Uterus (tissue), 4 donors: ENCODE measurements around the gene UNCX. TPM values are rescaled to one million over a fixed set of nuclear protein-coding genes. Genes with fewer than 3 reads are reported as not detected.

ENCODE experiments used
- DNase-seq, 2 donors: peaks; one replicate each; pipeline ENCODE4 v3.0.0-alpha.2; 2019 to 2020
- H3K27ac ChIP-seq, 2 donors: fragments of 200-600 bp; sonication (generic); 1 replicate in 1 of 2; 2 replicates in 1 of 2; pipeline ENCODE4 v1.5.1; 2016 to 2018
- H3K27me3 ChIP-seq, 2 donors: fragments of 200-600 bp; sonication (generic); one replicate each; pipeline ENCODE4 v1.5.1; 2018 to 2019; ENCODE audit warnings: control low read depth in 1 of 2
- H3K36me3 ChIP-seq, 2 donors: fragments of 200-600 bp; sonication (generic); one replicate each; pipeline ENCODE4 v1.5.1; 2019; ENCODE audit warnings: control low read depth in 1 of 2
- H3K4me1 ChIP-seq, 2 donors: fragments of 200-600 bp; sonication (generic); one replicate each; pipeline ENCODE4 v1.5.1; 2018 to 2019; ENCODE audit warnings: control low read depth in 1 of 2
- H3K4me3 ChIP-seq, 2 donors: fragments of 200-600 bp; sonication (generic); 1 replicate in 1 of 2; 2 replicates in 1 of 2; pipeline ENCODE4 v1.5.1; 2018 to 2019; ENCODE audit warnings: mild to moderate bottlenecking in 1 of 2
- H3K9me3 ChIP-seq, 2 donors: fragments of 200-600 bp; sonication (generic); one replicate each; pipeline ENCODE4 v1.5.1; 2019; ENCODE audit warnings: control low read depth in 1 of 2
- POLR2A ChIP-seq, 2 donors: fragments of 450-650 bp; IDR thresholded peaks; one replicate each; pipeline ENCODE4 v1.6.1; 2016; ENCODE audit warnings: antibody characterized with exemption in 2 of 2, mild to moderate bottlenecking in 1 of 2, moderate library complexity in 1 of 2
- intact Hi-C: fragments of 100-400 bp; cut with DNase I; formaldehyde crosslinking; loops from one replicate; pipeline ENCODE4 v1.15.1; 2023; ENCODE audit warnings: low total_unique reads
- total RNA-seq, 4 donors: library from RNA; depleted of rRNA in 3 of 4; stranded (reverse); fragments of >200 nt in 3 of 4; gene quantifications; one replicate each; pipeline versions ENCODE4 v1.1.0 to v1.2.4, GENCODE V29; 2014 to 2023
- TF ChIP-seq, protein P1 (sequence below), 4 experiments: fragments of 200-600 bp in 2 of 4; fragments of 450-650 bp in 2 of 4; sonication (generic) in 2 of 4; IDR thresholded peaks; one replicate each; pipeline ENCODE4 v1.5.1; 2016 to 2019; ENCODE audit warnings: antibody characterized with exemption in 4 of 4, mild to moderate bottlenecking in 2 of 4, moderate library complexity in 1 of 4
- donor health status: DM: yes; HTN: yes; CAD: no.

UNCX gene
- total RNA-seq, 4 donors from 2014 or later, result not detected

DNA sequence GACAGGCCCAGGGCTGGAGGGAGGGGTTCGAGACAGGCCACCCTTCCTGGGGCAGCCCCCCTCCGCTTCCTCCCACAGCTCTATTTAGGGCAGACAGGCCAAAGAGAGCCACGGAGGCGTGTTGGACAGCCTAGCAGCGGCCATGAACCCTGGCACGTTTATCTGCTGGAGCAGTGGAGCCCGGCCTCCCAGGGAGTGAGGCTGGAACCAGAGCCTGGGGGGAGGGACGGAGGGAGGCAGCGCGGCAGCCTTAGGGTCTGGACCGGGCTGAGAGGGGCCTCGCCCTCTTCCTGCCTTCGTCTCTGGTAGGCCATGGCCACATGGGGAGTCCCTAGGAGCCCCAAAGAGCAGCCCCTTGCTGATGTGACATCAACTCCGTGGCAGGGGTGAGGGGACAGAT is 17.1 kb downstream of the UNCX start:
- TF ChIP-seq, protein P1, sequence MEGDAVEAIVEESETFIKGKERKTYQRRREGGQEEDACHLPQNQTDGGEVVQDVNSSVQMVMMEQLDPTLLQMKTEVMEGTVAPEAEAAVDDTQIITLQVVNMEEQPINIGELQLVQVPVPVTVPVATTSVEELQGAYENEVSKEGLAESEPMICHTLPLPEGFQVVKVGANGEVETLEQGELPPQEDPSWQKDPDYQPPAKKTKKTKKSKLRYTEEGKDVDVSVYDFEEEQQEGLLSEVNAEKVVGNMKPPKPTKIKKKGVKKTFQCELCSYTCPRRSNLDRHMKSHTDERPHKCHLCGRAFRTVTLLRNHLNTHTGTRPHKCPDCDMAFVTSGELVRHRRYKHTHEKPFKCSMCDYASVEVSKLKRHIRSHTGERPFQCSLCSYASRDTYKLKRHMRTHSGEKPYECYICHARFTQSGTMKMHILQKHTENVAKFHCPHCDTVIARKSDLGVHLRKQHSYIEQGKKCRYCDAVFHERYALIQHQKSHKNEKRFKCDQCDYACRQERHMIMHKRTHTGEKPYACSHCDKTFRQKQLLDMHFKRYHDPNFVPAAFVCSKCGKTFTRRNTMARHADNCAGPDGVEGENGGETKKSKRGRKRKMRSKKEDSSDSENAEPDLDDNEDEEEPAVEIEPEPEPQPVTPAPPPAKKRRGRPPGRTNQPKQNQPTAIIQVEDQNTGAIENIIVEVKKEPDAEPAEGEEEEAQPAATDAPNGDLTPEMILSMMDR (IDR thresholded peaks at IDR 0.05), result no peak
- TF ChIP-seq POLR2A (IDR thresholded peaks at IDR 0.05), result no peak

DNA sequence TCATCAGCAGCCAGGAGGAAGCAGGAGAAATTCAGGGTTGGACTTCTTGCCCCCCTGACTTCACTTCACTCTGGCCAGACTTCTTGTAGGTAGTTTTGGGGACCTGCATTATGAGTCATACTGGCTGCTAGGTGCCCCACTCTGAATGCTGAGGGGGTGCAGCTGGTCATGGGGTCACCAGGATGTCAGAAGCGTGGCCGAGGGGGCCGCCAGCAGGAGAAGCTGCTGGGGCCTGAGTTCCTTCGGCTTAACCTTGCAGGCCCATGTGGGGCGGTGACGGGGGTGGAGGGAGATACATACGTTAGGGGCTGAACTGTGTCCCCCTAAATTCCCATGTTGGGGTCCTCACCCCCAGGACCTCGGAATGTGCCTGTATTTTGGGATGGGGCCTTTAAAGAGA is 18.2 kb downstream of the UNCX start:
- no peak for DNase-seq
- Histone ChIP-seq H3K9me3 (no peaks in the 10 kb centered on the region), H3K4me1 (peaks cover 0 to 11% of the 10 kb centered on the region in 2 donors), H3K27me3 (peaks cover 14 to 56% of the 10 kb centered on the region in 2 donors), H3K36me3 (no peaks in the 10 kb centered on the region), H3K27ac (no peak overlapping the region), H3K4me3 (no peak overlapping the region)
- intact Hi-C loops, result no loop called here
- TF ChIP-seq, protein P1 (IDR thresholded peaks at IDR 0.05), result no peak
- TF ChIP-seq POLR2A (IDR thresholded peaks at IDR 0.05), result no peak

More for the DNA sequence above, 17.1 kb downstream of the UNCX start:
- no peak overlapping the region for H3K4me3 ChIP-seq
- no peak for DNase-seq
- H3K27me3 ChIP-seq, result peaks cover 14 to 66% of the 10 kb centered on the region in 2 donors
- H3K9me3 ChIP-seq, result no peaks in the 10 kb centered on the region
- intact Hi-C loops, result no loop called here
- H3K4me1 ChIP-seq, result peaks cover 0 to 11% of the 10 kb centered on the region in 2 donors
- no peaks in the 10 kb centered on the region for H3K36me3 ChIP-seq
- H3K27ac ChIP-seq, result no peak overlapping the region

DNA sequence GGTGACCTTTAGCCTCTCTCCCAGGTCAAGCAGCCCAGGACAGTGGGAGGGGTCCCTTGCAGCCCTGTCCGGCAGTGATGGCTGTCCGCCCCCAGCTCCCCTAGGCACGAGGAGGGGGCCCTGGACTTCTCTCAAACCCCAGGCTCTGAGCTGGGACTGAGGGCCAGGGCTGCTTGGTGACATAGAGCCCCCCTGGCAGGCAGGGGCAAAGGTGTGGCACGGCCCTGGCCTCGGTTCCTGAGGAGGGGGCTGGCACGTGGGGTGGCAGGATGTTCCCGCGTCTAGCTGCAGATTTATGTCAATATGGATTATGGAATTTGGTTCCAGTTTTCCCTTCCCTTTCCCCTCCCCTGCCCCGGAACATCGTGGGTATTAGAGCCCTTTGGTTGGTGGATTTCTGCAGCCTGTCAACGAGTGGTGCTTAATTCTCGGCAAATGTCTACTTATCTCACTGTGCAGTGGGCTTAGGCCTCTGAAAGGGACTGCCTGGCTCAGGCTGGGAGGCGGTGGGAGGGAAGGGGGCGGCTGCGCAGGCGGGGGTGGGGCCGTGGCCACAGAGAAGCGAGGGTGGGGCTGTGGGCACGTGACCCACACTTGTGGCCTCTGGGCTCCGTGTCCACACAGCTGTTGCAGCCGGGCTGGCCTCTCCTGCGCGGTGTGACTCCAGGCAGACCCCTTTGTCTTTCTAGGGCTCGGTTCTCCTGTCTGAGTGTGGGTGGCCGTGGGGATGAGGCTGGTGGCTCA is 19.3 kb downstream of the UNCX start:
- TF ChIP-seq, protein P1 (IDR thresholded peaks at IDR 0.05), result no peak
- TF ChIP-seq POLR2A (IDR thresholded peaks at IDR 0.05), result no peak
- no peak for DNase-seq
- Histone ChIP-seq H3K27ac (no peak overlapping the region), H3K4me1 (peaks cover 0 to 3% of the 10 kb centered on the region in 2 donors), H3K9me3 (no peaks in the 10 kb centered on the region), H3K4me3 (no peak overlapping the region), H3K36me3 (no peaks in the 10 kb centered on the region), H3K27me3 (peaks cover 13 to 45% of the 10 kb centered on the region in 2 donors)
- intact Hi-C loops, result no loop called here

DNA sequence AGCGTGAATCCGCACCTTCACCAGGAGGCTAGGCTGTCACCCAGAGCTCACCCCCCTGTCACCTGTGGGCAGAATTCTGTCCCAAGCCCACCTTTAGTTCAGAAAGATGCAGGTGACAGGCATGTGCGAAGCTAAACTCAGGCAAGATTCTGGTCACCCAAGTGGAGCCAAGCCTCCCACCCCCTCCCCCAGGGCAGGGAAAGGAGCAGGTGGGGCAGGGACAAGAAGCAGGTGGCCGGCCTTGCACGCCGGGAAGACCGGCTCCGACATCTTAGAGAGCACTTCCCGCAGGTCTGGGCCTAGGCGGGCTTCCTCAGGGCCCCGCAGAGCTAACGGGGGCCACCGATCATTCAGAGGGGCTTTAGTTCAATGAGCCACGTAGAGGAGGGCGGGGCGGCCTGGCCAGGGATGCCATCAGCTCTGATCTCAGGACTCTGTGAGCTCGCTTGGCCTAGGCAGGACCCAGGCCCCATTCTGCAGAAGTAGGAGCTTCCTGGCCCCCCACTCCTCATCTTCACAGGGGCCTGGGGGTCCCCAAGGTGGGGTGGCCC is 19.9 kb downstream of the UNCX start:
- DNase-seq, result no peak
- no peak overlapping the region for H3K27ac ChIP-seq
- TF ChIP-seq, protein P1 (IDR thresholded peaks at IDR 0.05), result no peak
- no peak for TF ChIP-seq POLR2A (IDR thresholded peaks at IDR 0.05)
- H3K4me1 ChIP-seq, result no peaks in the 10 kb centered on the region
- peaks cover 7 to 42% of the 10 kb centered on the region in 2 donors for H3K27me3 ChIP-seq
- H3K4me3 ChIP-seq, result no peak overlapping the region
- intact Hi-C loops, result no loop called here
- no peaks in the 10 kb centered on the region for H3K9me3 ChIP-seq
- no peaks in the 10 kb centered on the region for H3K36me3 ChIP-seq

DNA sequence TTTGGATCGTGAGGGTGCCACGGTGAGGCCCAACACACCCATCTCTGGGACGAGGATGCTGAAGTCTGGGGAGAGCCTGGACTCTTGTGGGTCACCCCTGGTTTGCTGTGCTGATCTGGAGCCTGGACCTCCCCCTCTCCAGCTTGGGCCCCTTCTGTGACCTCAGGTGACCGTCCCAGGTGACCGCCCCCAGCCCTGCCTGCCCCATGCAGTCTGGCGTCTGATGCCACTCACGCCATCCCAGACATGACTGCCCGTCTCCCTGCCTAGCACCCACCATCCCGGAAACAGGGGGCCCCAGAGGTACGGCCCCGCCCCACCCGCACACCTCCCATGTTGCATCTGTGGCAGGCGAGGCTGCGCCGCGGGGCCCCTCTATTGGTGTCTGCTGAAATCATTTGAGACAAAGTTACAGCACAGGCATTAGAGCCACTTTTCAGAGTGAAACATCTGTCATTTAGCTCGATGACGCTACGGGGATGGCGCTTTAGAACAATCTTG is 21.1 kb downstream of the UNCX start:
- Histone ChIP-seq H3K4me3 (no peak overlapping the region), H3K27me3 (peaks cover 0 to 31% of the 10 kb centered on the region in 2 donors), H3K36me3 (no peaks in the 10 kb centered on the region), H3K27ac (no peak overlapping the region), H3K9me3 (no peaks in the 10 kb centered on the region), H3K4me1 (no peaks in the 10 kb centered on the region)
- TF ChIP-seq POLR2A (IDR thresholded peaks at IDR 0.05), result no peak
- TF ChIP-seq, protein P1 (IDR thresholded peaks at IDR 0.05), result no peak
- intact Hi-C loops, result no loop called here
- no peak for DNase-seq
